ENCODE data around the gene ARHGDIA.

ARHGDIA gene

DNA sequence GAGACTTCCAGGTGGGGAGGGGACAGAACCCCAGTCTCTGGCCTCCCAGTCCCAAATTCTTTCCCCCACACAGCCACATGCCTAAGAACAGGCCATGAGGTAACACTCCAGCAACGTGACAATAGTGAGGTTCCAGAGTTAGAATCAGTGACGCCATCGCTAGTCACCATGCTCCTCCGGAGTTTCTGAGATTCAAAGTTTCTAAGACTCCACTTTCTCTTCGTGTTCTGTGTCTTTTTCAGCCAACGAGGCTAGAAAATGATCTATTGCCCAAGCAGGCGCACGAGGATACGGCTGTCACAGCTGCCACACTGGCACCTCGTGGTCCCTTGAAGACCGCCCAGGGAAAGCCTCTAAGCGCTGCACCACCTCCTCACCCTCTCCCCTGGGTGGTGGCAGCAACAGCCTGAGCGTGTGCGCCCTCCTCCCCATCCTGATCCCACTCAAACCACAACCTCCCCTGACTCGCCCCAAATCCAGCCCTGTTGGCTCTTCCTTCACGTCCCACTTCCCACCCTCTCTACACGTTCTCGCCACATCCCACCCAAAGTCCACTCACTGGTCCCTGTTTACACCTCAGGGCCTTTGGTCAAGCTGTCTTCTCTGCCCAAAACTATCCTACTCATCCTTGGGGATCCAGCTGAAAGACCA lies 39.1 kb downstream of the ARHGDIA start:
- Histone ChIP-seq H3K9ac (ENCODE audit: low read length) (peak overlapping the region; percentile 92), H3K9me3 (ENCODE audit: control insufficient read depth, low read length) (no peaks in the 10 kb centered on the region), H3K27me3 (ENCODE audit: control insufficient read depth in 1 of 2, insufficient read depth in 1 of 2, low read length in 2 of 2) (no peaks in the 10 kb centered on the region), H2BK12ac (ENCODE audit: low read length in 2 of 2) (peak overlapping the region in 1 of 2 experiments; percentile 91), H3K27ac (ENCODE audit: low read length, poor library complexity, severe bottlenecking) (no peak overlapping the region), H2BK15ac (ENCODE audit: low read depth, poor library complexity, severe bottlenecking) (peak overlapping the region; percentile 31), H3K79me1 (replicated peaks; ENCODE audit: low read length, poor library complexity, severe bottlenecking) (peaks cover 24% of the 10 kb centered on the region), H3K4me1 (ENCODE audit: control insufficient read depth, insufficient read depth, low read depth, low read length) (peaks cover 35% of the 10 kb centered on the region), H3K4ac (ENCODE audit: low read depth in 1 of 2, low read length in 2 of 2) (peak overlapping the region; percentile 29 to 75), H3K36me3 (ENCODE audit: control insufficient read depth in 1 of 2, insufficient read depth in 2 of 2, low read depth in 1 of 2, low read length in 2 of 2) (peaks cover 4 to 11% of the 10 kb centered on the region in 2 experiments), H4K91ac (ENCODE audit: low read length) (peak overlapping the region; percentile 14), H2BK120ac (ENCODE audit: low read depth, low read length) (no peak overlapping the region), H2AK5ac (ENCODE audit: low read length, severe bottlenecking) (no peak overlapping the region), H3K14ac (ENCODE audit: low read length in 2 of 2) (peak overlapping the region in 1 of 2 experiments; percentile 88), H2BK5ac (ENCODE audit: low read depth, low read length, poor library complexity, severe bottlenecking) (no peak overlapping the region), H3K4me2 (ENCODE audit: low read length, poor library complexity, severe bottlenecking) (peak overlapping the region; percentile 58), H2AFZ (ENCODE audit: low read depth, low read length) (peak overlapping the region; percentile 1), H3K18ac (ENCODE audit: low read depth in 1 of 2, low read length in 2 of 2) (peak overlapping the region; percentile 10 to 91), H3K23ac (ENCODE audit: low read length in 2 of 2) (peak overlapping the region in 1 of 2 experiments; percentile 81), H3K4me3 (ENCODE audit: insufficient read depth in 1 of 2, low read depth in 1 of 2, low read length in 2 of 2) (peak overlapping the region; percentile 68 to 91), H4K8ac (ENCODE audit: low read length) (peak overlapping the region; percentile 19)
- 58% methylated on average over 18 of the region's 18 CpGs for WGBS
- peak; percentile 41 for DNase-seq

- no peak overlapping the region for H2BK15ac ChIP-seq (ENCODE audit: low read depth, poor library complexity, severe bottlenecking)
- H4K91ac ChIP-seq (ENCODE audit: low read length) = no peak overlapping the region
- no peak overlapping the region for H4K8ac ChIP-seq (ENCODE audit: low read length)
- 93% methylated on average over 7 of the region's 7 CpGs for WGBS
- no peaks in the 10 kb centered on the region for H3K27me3 ChIP-seq (ENCODE audit: control insufficient read depth in 1 of 2, insufficient read depth in 1 of 2, low read length in 2 of 2)
- no peak overlapping the region for H2BK120ac ChIP-seq (ENCODE audit: low read depth, low read length)
- peaks cover 35% of the 10 kb centered on the region for H3K4me1 ChIP-seq (ENCODE audit: control insufficient read depth, insufficient read depth, low read depth, low read length)
- H3K9me3 ChIP-seq (ENCODE audit: control insufficient read depth, low read length) = no peaks in the 10 kb centered on the region
- no peak overlapping the region for H3K4ac ChIP-seq (ENCODE audit: low read depth in 1 of 2, low read length in 2 of 2)
- H2BK5ac ChIP-seq (ENCODE audit: low read depth, low read length, poor library complexity, severe bottlenecking) = peak overlapping the region; percentile 11
- no peak for DNase-seq
- peaks cover 4 to 11% of the 10 kb centered on the region in 2 experiments for H3K36me3 ChIP-seq (ENCODE audit: control insufficient read depth in 1 of 2, insufficient read depth in 2 of 2, low read depth in 1 of 2, low read length in 2 of 2)
- no peak overlapping the region for H3K27ac ChIP-seq (ENCODE audit: low read length, poor library complexity, severe bottlenecking)
- H3K79me1 ChIP-seq (replicated peaks; ENCODE audit: low read length, poor library complexity, severe bottlenecking) = peaks cover 24% of the 10 kb centered on the region
- H2AFZ ChIP-seq (ENCODE audit: low read depth, low read length) = no peak overlapping the region
- H3K23ac ChIP-seq (ENCODE audit: low read length in 2 of 2) = no peak overlapping the region
- peak overlapping the region; percentile 31 for H3K4me2 ChIP-seq (ENCODE audit: low read length, poor library complexity, severe bottlenecking)
- H3K18ac ChIP-seq (ENCODE audit: low read depth in 1 of 2, low read length in 2 of 2) = no peak overlapping the region
- peak overlapping the region; percentile 92 for H3K9ac ChIP-seq (ENCODE audit: low read length)
- peak overlapping the region in 1 of 2 experiments; percentile 15 for H2BK12ac ChIP-seq (ENCODE audit: low read length in 2 of 2)
- H3K14ac ChIP-seq (ENCODE audit: low read length in 2 of 2) = no peak overlapping the region
- peak overlapping the region in 1 of 2 experiments; percentile 91 for H3K4me3 ChIP-seq (ENCODE audit: insufficient read depth in 1 of 2, low read depth in 1 of 2, low read length in 2 of 2)
- H2AK5ac ChIP-seq (ENCODE audit: low read length, severe bottlenecking) = no peak overlapping the region
Measured at GRCh38 chr17:81831563-81831956, 39.6 kb downstream of the ARHGDIA start.

DNA sequence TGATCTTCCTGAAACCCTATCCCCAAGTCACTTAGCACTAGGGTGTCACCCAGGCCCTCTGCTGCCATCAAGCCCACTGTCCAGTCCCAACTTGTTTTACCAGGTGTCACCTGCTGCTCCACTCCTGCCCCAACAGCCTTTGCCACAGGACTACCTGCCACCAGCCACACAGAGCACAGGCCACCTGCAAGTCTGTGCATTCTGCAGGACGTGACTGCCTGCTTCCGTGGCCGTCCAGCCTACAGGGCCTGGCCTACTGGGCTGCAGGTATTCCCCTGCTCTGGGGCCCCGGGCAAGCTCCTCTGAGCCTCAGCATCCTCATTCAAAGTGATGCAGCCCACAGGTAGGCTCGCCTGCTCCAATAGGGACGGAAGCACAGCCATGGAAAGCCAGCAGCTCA lies 41.3 kb downstream of the ARHGDIA start:
- H4K91ac ChIP-seq (ENCODE audit: low read length) = no peak overlapping the region
- no peak overlapping the region for H4K8ac ChIP-seq (ENCODE audit: low read length)
- no peaks in the 10 kb centered on the region for H3K27me3 ChIP-seq (ENCODE audit: control insufficient read depth in 1 of 2, insufficient read depth in 1 of 2, low read length in 2 of 2)
- H2BK5ac ChIP-seq (ENCODE audit: low read depth, low read length, poor library complexity, severe bottlenecking) = no peak overlapping the region
- H2AFZ ChIP-seq (ENCODE audit: low read depth, low read length) = no peak overlapping the region
- H3K14ac ChIP-seq (ENCODE audit: low read length in 2 of 2) = no peak overlapping the region
- no peak overlapping the region for H2BK12ac ChIP-seq (ENCODE audit: low read length in 2 of 2)
- no peak overlapping the region for H2BK15ac ChIP-seq (ENCODE audit: low read depth, poor library complexity, severe bottlenecking)
- H3K79me1 ChIP-seq (replicated peaks; ENCODE audit: low read length, poor library complexity, severe bottlenecking) = peaks cover 38% of the 10 kb centered on the region
- H3K36me3 ChIP-seq (ENCODE audit: control insufficient read depth in 1 of 2, insufficient read depth in 2 of 2, low read depth in 1 of 2, low read length in 2 of 2) = peaks cover 6 to 26% of the 10 kb centered on the region in 2 experiments
- H2AK5ac ChIP-seq (ENCODE audit: low read length, severe bottlenecking) = no peak overlapping the region
- no peak overlapping the region for H3K23ac ChIP-seq (ENCODE audit: low read length in 2 of 2)
- H3K9ac ChIP-seq (ENCODE audit: low read length) = no peak overlapping the region
- H3K4me3 ChIP-seq (ENCODE audit: insufficient read depth in 1 of 2, low read depth in 1 of 2, low read length in 2 of 2) = no peak overlapping the region
- H2BK120ac ChIP-seq (ENCODE audit: low read depth, low read length) = no peak overlapping the region
- H3K4me1 ChIP-seq (ENCODE audit: control insufficient read depth, insufficient read depth, low read depth, low read length) = peaks cover 35% of the 10 kb centered on the region
- no peak overlapping the region for H3K4ac ChIP-seq (ENCODE audit: low read depth in 1 of 2, low read length in 2 of 2)
- no peak overlapping the region for H3K27ac ChIP-seq (ENCODE audit: low read length, poor library complexity, severe bottlenecking)
- no peaks in the 10 kb centered on the region for H3K9me3 ChIP-seq (ENCODE audit: control insufficient read depth, low read length)
- no peak overlapping the region for H3K18ac ChIP-seq (ENCODE audit: low read depth in 1 of 2, low read length in 2 of 2)
- no peak for DNase-seq
- 90% methylated on average over 6 of the region's 6 CpGs for WGBS
- H3K4me2 ChIP-seq (ENCODE audit: low read length, poor library complexity, severe bottlenecking) = no peak overlapping the region

DNA sequence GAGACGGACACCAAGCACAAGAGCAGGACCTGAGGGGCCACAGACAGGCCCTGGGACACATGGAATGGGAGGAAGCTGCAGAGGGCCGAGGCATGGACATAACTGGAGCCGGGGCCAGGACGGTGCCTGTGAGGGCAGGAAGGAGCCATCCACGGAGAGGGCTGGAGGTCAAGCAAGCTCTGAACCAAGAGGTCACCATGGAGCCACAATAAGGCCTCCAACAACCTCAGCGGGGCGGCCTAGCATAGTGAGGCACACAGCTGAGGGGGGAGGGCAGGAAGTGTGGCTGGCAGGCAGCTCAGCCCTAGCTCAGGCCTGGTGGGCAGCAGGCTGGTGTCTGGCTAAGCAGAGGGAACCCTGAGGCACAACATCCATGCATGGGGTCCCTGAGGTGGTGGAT lies 42.5 kb downstream of the ARHGDIA start:
- no peak overlapping the region for H2BK12ac ChIP-seq (ENCODE audit: low read length in 2 of 2)
- H3K27ac ChIP-seq (ENCODE audit: low read length, poor library complexity, severe bottlenecking) = no peak overlapping the region
- H4K91ac ChIP-seq (ENCODE audit: low read length) = peak overlapping the region; percentile 9
- DNase-seq = no peak
- no peaks in the 10 kb centered on the region for H3K27me3 ChIP-seq (ENCODE audit: control insufficient read depth in 1 of 2, insufficient read depth in 1 of 2, low read length in 2 of 2)
- WGBS = 56% methylated on average over 7 of the region's 7 CpGs
- H2BK15ac ChIP-seq (ENCODE audit: low read depth, poor library complexity, severe bottlenecking) = no peak overlapping the region
- peak overlapping the region in 1 of 2 experiments; percentile 71 for H3K14ac ChIP-seq (ENCODE audit: low read length in 2 of 2)
- H4K8ac ChIP-seq (ENCODE audit: low read length) = peak overlapping the region; percentile 51
- peak overlapping the region in 1 of 2 experiments; percentile 54 for H3K4ac ChIP-seq (ENCODE audit: low read depth in 1 of 2, low read length in 2 of 2)
- no peak overlapping the region for H2AFZ ChIP-seq (ENCODE audit: low read depth, low read length)
- no peaks in the 10 kb centered on the region for H3K9me3 ChIP-seq (ENCODE audit: control insufficient read depth, low read length)
- no peak overlapping the region for H2BK5ac ChIP-seq (ENCODE audit: low read depth, low read length, poor library complexity, severe bottlenecking)
- peak overlapping the region in 1 of 2 experiments; percentile 62 for H3K23ac ChIP-seq (ENCODE audit: low read length in 2 of 2)
- no peak overlapping the region for H2AK5ac ChIP-seq (ENCODE audit: low read length, severe bottlenecking)
- H3K79me1 ChIP-seq (replicated peaks; ENCODE audit: low read length, poor library complexity, severe bottlenecking) = peaks cover 47% of the 10 kb centered on the region
- no peak overlapping the region for H2BK120ac ChIP-seq (ENCODE audit: low read depth, low read length)
- H3K36me3 ChIP-seq (ENCODE audit: control insufficient read depth in 1 of 2, insufficient read depth in 2 of 2, low read depth in 1 of 2, low read length in 2 of 2) = peaks cover 6 to 38% of the 10 kb centered on the region in 2 experiments
- no peak overlapping the region for H3K9ac ChIP-seq (ENCODE audit: low read length)
- H3K18ac ChIP-seq (ENCODE audit: low read depth in 1 of 2, low read length in 2 of 2) = peak overlapping the region; percentile 11 to 30
- H3K4me2 ChIP-seq (ENCODE audit: low read length, poor library complexity, severe bottlenecking) = no peak overlapping the region
- no peak overlapping the region for H3K4me3 ChIP-seq (ENCODE audit: insufficient read depth in 1 of 2, low read depth in 1 of 2, low read length in 2 of 2)
- H3K4me1 ChIP-seq (ENCODE audit: control insufficient read depth, insufficient read depth, low read depth, low read length) = peaks cover 26% of the 10 kb centered on the region

All from mesenchymal stem cell (in vitro differentiated cells and primary cell).